GM18498 (cell line): Measurements from ENCODE around the gene RNF4.
"Not testable (repeated sequence)": the region's sequence is repeated elsewhere in the genome, so short reads cannot be mapped to it uniquely, and the experiment has no call there.

Experiments used
- ATAC-seq: cut with Tn5 transposase; IDR thresholded peaks from one replicate; pipeline ENCODE4 v1.9.1; 2021; ENCODE audit warnings: mild to moderate bottlenecking, moderate library complexity; ENCODE audit not compliant: unreplicated experiment

The RNF4 gene

DNA sequence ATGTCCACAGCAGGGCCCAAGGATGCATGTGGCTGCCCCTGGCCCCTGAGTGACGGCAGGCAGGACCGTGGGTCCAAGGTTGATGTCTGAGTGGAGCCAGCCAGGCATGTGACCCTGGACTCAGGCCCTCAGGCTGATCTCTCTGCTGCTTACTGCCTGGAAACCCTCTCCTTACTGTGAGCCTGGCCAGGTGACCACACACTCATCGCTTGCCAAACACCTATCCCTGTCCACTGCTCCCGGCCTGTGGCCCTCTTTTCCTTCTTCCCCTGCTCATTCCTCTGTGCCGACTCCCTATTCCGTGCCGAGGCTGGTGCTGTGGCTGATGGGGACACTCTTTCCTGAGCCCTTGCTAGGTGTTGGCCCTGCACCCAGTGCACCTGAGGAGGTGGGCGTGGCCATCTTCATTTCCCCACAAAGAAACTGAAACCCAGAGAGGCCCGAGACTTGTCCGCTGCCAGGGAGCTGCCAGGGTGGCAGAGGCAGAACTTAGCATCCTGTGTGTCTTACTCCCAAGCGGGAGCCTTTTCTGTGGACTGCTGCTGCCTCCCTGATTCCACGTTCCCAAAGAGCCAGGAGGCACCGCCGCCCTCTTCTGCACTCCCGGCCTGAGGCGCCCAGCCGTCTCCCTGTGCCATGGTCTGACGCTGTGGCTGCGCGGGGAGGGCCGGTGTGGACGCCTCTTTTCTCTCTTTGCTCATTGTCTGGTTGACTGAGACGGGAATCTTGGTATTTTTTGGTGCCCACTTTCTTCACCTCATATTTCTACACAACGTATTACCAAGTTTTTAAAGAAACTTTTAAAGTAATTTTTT, 11.2 kb upstream of the RNF4 start:
- no peak for ATAC-seq

GRCh38 chr4:2458546-2459491, 10.1 kb upstream of the RNF4 start:
- ATAC-seq: no peak

DNA sequence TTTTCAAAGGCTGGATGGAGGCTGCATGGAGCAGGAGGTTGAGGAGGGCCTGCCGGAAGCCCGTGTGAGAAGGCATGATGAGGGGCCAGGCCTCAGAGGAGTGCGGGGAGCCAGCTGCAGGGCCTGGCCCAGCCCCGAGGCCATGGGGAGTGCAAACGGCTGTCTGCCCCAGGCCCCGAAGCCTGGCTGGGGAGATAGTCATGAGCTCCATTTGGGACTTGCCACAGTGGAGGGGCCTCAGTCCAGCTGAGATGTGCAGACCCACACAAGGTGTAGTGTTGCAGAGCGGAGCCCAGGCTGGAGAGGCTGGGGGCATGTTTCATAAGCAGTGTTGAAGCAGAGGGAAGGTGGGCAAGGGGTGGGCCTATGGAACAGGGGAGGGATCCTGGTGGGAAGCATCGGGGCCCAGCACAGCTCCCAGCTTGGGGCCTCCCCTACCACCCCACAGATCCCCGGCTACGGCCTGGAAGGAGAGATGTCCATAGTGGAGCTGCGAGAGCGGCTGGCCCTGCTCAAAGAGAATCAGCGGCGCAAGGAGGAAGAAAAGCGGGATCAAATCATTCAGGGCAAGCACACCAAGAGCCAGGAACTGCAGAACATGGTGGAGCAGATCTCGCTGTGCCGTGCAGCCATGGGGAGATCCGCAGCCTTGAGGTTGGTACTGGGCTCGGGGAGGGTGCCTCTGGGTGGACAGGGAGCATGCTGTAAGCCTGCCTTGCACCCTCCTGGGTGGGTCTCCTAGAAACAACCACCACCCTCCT, 9.1 kb upstream of the RNF4 start:
- ATAC-seq: no peak

- ATAC-seq: no peak
Observed at GRCh38 chr4:2461246-2461960, 7.5 kb upstream of the RNF4 start.

GRCh38 chr4:2462218-2462991, 6.5 kb upstream of the RNF4 start:
- peak; percentile 87 for ATAC-seq

DNA sequence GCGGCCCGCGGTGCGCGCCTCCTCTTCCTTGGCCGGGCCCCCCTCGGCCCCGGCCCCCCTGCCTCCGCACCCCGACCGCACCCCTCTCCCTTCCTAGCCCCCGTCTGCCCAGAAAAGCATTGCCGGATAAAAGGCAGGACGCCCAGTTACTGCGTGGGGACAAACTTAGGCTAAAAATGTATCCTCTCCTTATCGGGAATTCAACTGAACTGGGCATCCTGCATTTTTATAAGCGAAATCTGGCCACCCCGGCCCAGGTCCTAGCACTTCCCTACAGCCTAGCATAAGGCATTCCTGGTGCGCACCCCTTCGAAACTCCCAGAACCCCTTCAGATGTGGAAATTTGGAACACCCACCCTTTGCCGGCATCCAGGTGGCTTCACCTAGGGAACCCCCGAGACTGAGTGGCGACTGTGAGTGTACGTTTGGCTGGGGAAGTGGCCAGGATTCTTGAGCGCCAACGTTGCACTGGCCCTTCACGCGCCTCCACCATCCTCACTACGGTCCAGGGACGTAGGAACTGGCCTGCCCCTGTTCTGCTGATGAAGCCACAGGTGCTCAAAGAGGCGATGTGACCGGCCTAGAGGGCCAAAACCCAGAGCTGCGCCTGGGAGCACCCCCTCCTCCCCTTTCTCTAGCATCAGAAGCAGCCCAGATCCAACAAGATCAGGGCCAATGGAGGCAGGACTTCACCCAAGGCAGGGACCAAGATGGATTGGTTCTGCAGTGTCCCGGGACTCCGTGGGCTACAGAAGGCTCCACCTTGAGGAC, 5.7 kb upstream of the RNF4 start:
- no peak for ATAC-seq

GRCh38 chr4:2465032-2465431, 3.9 kb upstream of the RNF4 start:
- no peak for ATAC-seq

- ATAC-seq: not testable (repeated sequence)
Observed at GRCh38 chr4:2465544-2465943, 3.4 kb upstream of the RNF4 start.

DNA sequence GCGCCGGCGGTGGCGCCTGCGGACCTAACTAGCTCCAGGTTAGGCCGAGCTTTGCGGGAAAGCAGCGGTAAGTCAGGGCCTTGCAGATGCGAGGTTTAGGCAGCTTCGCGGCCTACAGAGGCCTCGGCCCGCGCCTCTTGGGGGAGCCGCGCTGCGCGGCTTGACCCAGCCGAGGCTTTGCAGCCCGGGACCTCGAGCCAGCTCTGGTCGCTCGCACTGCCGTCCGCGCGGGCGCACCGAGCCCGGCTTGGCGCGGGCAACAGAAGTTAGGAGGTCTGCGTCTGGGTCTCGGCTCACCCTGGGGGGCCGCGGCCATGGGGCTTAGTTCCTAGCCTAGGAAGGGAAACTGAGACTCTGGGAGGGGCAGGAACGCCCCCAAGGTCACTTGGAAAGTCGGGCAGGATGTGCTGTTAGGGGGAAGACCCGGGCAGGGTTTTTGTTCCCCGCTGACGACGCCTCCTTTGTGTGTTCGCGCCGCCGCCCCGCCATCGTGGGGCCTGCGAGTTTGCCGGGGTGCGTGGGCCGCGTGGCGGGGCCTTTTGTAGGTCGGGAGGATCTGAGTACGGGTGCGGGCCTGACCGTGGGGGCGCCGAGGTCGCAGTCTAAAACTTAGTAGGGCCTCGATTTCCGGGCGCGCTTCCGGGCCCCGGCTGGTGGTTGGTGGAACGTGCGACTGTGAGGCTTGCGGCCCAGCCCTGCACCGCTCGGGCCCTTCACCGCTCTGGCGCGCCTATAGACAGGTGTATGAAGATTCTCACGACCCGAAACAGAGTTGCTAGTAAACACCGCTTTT, 482 bp downstream of the RNF4 start:
- ATAC-seq: peak; percentile 53

- no peak for ATAC-seq
Observed at GRCh38 chr4:2470791-2471190, 1.9 kb downstream of the RNF4 start.

DNA sequence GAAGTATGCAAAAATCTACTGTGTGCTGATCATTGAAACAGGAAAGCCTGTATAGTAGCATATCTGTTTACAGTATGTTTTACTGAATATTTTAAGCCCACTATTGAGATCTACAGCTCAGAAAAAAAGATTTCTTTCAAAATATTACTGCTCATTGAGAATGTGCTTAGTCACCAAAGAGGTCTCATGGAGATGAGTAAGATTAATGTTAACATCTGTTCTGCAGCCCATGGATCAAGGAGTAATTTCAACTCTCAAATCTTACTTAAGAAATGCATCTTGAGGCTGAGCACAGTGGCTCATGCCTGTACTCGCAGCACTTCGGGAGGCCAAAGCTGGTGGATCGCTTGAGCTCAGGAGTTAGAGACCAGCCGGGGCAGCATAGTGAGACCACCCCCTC, 3.3 kb downstream of the RNF4 start:
- ATAC-seq: no peak

GRCh38 chr4:2478229-2478628, 9.3 kb downstream of the RNF4 start:
- ATAC-seq: no peak

GRCh38 chr4:2480649-2481048, 11.7 kb downstream of the RNF4 start:
- ATAC-seq: no peak

DNA sequence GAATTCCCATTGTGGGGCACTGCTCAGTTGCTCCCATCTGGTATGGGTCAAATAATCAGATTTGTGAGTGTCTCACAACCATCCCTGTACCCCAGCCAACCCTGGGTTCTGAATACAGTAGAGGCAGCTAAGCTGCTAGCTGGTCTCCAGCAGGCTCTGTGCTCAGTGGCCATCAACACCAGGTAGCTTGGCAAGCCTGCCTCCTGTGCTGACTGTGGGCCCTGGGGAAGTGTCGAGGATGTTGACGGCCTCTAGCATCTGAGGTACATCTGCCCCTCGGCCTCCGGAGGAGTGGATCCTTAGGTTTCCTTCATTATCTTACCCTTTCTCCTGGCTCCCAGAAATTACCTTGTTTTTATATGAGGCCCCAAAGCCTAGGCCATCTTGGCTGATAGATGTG, 13.3 kb downstream of the RNF4 start:
- no peak for ATAC-seq

- ATAC-seq: peak; percentile 48
Observed at GRCh38 chr4:2482693-2483092, 13.8 kb downstream of the RNF4 start.

DNA sequence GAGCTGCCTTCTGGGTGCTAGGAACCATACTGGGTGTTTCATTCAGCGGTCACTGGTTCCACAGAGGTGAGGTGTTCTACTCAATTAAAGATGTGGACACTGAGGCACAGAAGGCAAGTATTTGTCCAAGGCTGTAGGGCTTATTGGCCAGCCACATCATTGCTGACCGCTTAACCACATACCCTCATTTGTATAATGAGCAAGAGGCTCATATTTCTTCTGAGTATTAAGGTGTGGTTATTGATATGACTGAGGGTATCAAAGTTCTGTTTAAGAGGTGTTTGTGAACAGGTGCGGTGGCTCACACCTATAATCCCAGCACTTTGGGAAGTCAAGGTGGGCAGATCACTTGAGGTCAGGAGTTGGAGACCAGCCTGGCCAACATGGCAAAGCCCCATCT, 14.3 kb downstream of the RNF4 start:
- no peak for ATAC-seq

DNA sequence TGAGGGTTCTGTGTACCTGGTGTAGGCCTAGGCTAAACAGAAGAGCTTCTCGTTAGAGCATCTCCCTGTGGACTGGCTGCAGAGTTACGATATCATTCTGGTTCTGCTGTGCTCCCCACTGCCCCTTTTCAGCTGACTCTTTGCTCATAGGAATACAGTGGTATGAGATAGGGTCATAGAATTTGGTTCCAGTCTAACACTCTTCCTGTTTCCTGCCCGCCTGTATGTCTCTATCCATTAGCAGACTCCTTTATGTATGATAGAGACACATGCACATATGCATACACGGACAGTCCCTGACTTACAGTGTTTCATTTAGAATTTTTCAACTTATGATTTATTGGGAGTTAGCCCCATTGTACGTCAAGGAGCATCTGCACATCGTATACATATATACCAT, 15.3 kb downstream of the RNF4 start:
- no peak for ATAC-seq

DNA sequence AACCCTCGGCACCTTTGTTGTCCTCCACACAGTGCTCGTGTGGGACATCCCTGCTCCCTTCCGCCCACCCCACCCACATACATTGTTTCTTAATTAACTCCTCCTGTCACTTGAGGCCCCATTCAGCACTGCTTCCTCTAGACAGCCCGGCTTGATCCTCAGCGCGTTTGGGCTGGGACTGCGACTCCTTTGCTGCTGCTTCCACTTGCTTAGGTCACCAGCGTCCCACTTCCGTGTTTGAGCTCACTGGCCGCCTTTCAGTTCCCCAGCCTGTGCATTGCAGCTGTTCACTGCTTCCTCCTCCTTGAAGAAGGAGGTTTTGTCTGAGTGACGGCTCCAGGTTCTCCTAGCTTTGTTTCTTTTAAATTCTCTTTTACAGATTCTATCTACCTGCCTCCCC, 16.1 kb downstream of the RNF4 start:
- ATAC-seq: peak; percentile 70
